Measurements from ENCODE around the gene NFIB.

The NFIB gene

GRCh38 chr9:14080959-14081542 is 232.9 kb downstream of the NFIB start:
- Histone ChIP-seq H3K36me3 (ENCODE audit: control insufficient read depth, insufficient read depth, low read length) (no peaks in the 10 kb centered on the region), H3K27ac (ENCODE audit: low read depth, low read length) (no peak overlapping the region), H3K9ac (ENCODE audit: low read length) (no peak overlapping the region), H3K27me3 (ENCODE audit: control insufficient read depth, insufficient read depth, low read length) (no peaks in the 10 kb centered on the region), H3K4me1 (ENCODE audit: control insufficient read depth, insufficient read depth, low read length) (no peaks in the 10 kb centered on the region), H3K4me3 (ENCODE audit: low read length) (no peak overlapping the region)

GRCh38 chr9:14079440-14079839 is 234.5 kb downstream of the NFIB start:
- H3K4me3 ChIP-seq (ENCODE audit: low read length) = no peak overlapping the region
- no peaks in the 10 kb centered on the region for H3K27me3 ChIP-seq (ENCODE audit: control insufficient read depth, insufficient read depth, low read length)
- no peak overlapping the region for H3K9ac ChIP-seq (ENCODE audit: low read length)
- no peak overlapping the region for H3K27ac ChIP-seq (ENCODE audit: low read depth, low read length)
- no peaks in the 10 kb centered on the region for H3K36me3 ChIP-seq (ENCODE audit: control insufficient read depth, insufficient read depth, low read length)
- no peaks in the 10 kb centered on the region for H3K4me1 ChIP-seq (ENCODE audit: control insufficient read depth, insufficient read depth, low read length)

GRCh38 chr9:14077672-14078071 is 236.3 kb downstream of the NFIB start:
- H3K36me3 ChIP-seq (ENCODE audit: control insufficient read depth, insufficient read depth, low read length) = no peaks in the 10 kb centered on the region
- H3K4me3 ChIP-seq (ENCODE audit: low read length) = no peak overlapping the region
- no peak overlapping the region for H3K9ac ChIP-seq (ENCODE audit: low read length)
- H3K4me1 ChIP-seq (ENCODE audit: control insufficient read depth, insufficient read depth, low read length) = no peaks in the 10 kb centered on the region
- no peak overlapping the region for H3K27ac ChIP-seq (ENCODE audit: low read depth, low read length)
- no peaks in the 10 kb centered on the region for H3K27me3 ChIP-seq (ENCODE audit: control insufficient read depth, insufficient read depth, low read length)

- Histone ChIP-seq H3K27ac (ENCODE audit: low read depth, low read length) (no peak overlapping the region), H3K4me1 (ENCODE audit: control insufficient read depth, insufficient read depth, low read length) (no peaks in the 10 kb centered on the region), H3K4me3 (ENCODE audit: low read length) (no peak overlapping the region), H3K36me3 (ENCODE audit: control insufficient read depth, insufficient read depth, low read length) (no peaks in the 10 kb centered on the region), H3K27me3 (ENCODE audit: control insufficient read depth, insufficient read depth, low read length) (no peaks in the 10 kb centered on the region), H3K9ac (ENCODE audit: low read length) (no peak overlapping the region)
Observed at GRCh38 chr9:14075218-14075617, 238.7 kb downstream of the NFIB start.

GRCh38 chr9:14072850-14073249 is 241.1 kb downstream of the NFIB start:
- no peaks in the 10 kb centered on the region for H3K27me3 ChIP-seq (ENCODE audit: control insufficient read depth, insufficient read depth, low read length)
- no peak overlapping the region for H3K27ac ChIP-seq (ENCODE audit: low read depth, low read length)
- H3K36me3 ChIP-seq (ENCODE audit: control insufficient read depth, insufficient read depth, low read length) = no peaks in the 10 kb centered on the region
- no peak overlapping the region for H3K4me3 ChIP-seq (ENCODE audit: low read length)
- H3K4me1 ChIP-seq (ENCODE audit: control insufficient read depth, insufficient read depth, low read length) = no peaks in the 10 kb centered on the region
- H3K9ac ChIP-seq (ENCODE audit: low read length) = no peak overlapping the region

- Histone ChIP-seq H3K4me1 (ENCODE audit: control insufficient read depth, insufficient read depth, low read length) (no peaks in the 10 kb centered on the region), H3K4me3 (ENCODE audit: low read length) (no peak overlapping the region), H3K27me3 (ENCODE audit: control insufficient read depth, insufficient read depth, low read length) (no peaks in the 10 kb centered on the region), H3K9ac (ENCODE audit: low read length) (no peak overlapping the region), H3K36me3 (ENCODE audit: control insufficient read depth, insufficient read depth, low read length) (no peaks in the 10 kb centered on the region), H3K27ac (ENCODE audit: low read depth, low read length) (no peak overlapping the region)
Observed at GRCh38 chr9:14071484-14071883, 242.5 kb downstream of the NFIB start.

- H3K4me1 ChIP-seq (ENCODE audit: control insufficient read depth, insufficient read depth, low read length) = no peaks in the 10 kb centered on the region
- no peak overlapping the region for H3K4me3 ChIP-seq (ENCODE audit: low read length)
- no peak overlapping the region for H3K27ac ChIP-seq (ENCODE audit: low read depth, low read length)
- no peak overlapping the region for H3K9ac ChIP-seq (ENCODE audit: low read length)
- no peaks in the 10 kb centered on the region for H3K36me3 ChIP-seq (ENCODE audit: control insufficient read depth, insufficient read depth, low read length)
- H3K27me3 ChIP-seq (ENCODE audit: control insufficient read depth, insufficient read depth, low read length) = no peaks in the 10 kb centered on the region
Observed at GRCh38 chr9:14068690-14069089, 245.3 kb downstream of the NFIB start.

- no peaks in the 10 kb centered on the region for H3K27me3 ChIP-seq (ENCODE audit: control insufficient read depth, insufficient read depth, low read length)
- no peaks in the 10 kb centered on the region for H3K36me3 ChIP-seq (ENCODE audit: control insufficient read depth, insufficient read depth, low read length)
- no peak overlapping the region for H3K27ac ChIP-seq (ENCODE audit: low read depth, low read length)
- no peaks in the 10 kb centered on the region for H3K4me1 ChIP-seq (ENCODE audit: control insufficient read depth, insufficient read depth, low read length)
- H3K4me3 ChIP-seq (ENCODE audit: low read length) = no peak overlapping the region
- no peak overlapping the region for H3K9ac ChIP-seq (ENCODE audit: low read length)
Observed at GRCh38 chr9:14066831-14067230, 247.1 kb downstream of the NFIB start.

GRCh38 chr9:14066032-14066431 is 247.9 kb downstream of the NFIB start:
- Histone ChIP-seq H3K36me3 (ENCODE audit: control insufficient read depth, insufficient read depth, low read length) (no peaks in the 10 kb centered on the region), H3K4me1 (ENCODE audit: control insufficient read depth, insufficient read depth, low read length) (no peaks in the 10 kb centered on the region), H3K4me3 (ENCODE audit: low read length) (no peak overlapping the region), H3K9ac (ENCODE audit: low read length) (no peak overlapping the region), H3K27ac (ENCODE audit: low read depth, low read length) (no peak overlapping the region), H3K27me3 (ENCODE audit: control insufficient read depth, insufficient read depth, low read length) (no peaks in the 10 kb centered on the region)

- Histone ChIP-seq H3K4me1 (ENCODE audit: control insufficient read depth, insufficient read depth, low read length) (no peaks in the 10 kb centered on the region), H3K27ac (ENCODE audit: low read depth, low read length) (no peak overlapping the region), H3K4me3 (ENCODE audit: low read length) (no peak overlapping the region)
Observed at GRCh38 chr9:14064940-14065339, 249.0 kb downstream of the NFIB start.

GRCh38 chr9:14063756-14064155 is 250.2 kb downstream of the NFIB start:
- Histone ChIP-seq H3K9ac (ENCODE audit: low read length) (no peak overlapping the region), H3K36me3 (ENCODE audit: control insufficient read depth, insufficient read depth, low read length) (no peaks in the 10 kb centered on the region), H3K4me3 (ENCODE audit: low read length) (no peak overlapping the region), H3K27me3 (ENCODE audit: control insufficient read depth, insufficient read depth, low read length) (no peaks in the 10 kb centered on the region), H3K27ac (ENCODE audit: low read depth, low read length) (no peak overlapping the region), H3K4me1 (ENCODE audit: control insufficient read depth, insufficient read depth, low read length) (no peaks in the 10 kb centered on the region)

More at GRCh38 chr9:14064940-14065339, 249.0 kb downstream of the NFIB start:
- Histone ChIP-seq H3K9ac (ENCODE audit: low read length) (no peak overlapping the region), H3K36me3 (ENCODE audit: control insufficient read depth, insufficient read depth, low read length) (no peaks in the 10 kb centered on the region), H3K27me3 (ENCODE audit: control insufficient read depth, insufficient read depth, low read length) (no peaks in the 10 kb centered on the region)

GRCh38 chr9:14062586-14063221 is 251.2 kb downstream of the NFIB start:
- Histone ChIP-seq H3K27me3 (ENCODE audit: control insufficient read depth, insufficient read depth, low read length) (no peaks in the 10 kb centered on the region), H3K9ac (ENCODE audit: low read length) (no peak overlapping the region), H3K4me3 (ENCODE audit: low read length) (no peak overlapping the region), H3K27ac (ENCODE audit: low read depth, low read length) (no peak overlapping the region), H3K36me3 (ENCODE audit: control insufficient read depth, insufficient read depth, low read length) (no peaks in the 10 kb centered on the region), H3K4me1 (ENCODE audit: control insufficient read depth, insufficient read depth, low read length) (no peaks in the 10 kb centered on the region)

- H3K9ac ChIP-seq (ENCODE audit: low read length) = no peak overlapping the region
- no peak overlapping the region for H3K27ac ChIP-seq (ENCODE audit: low read depth, low read length)
- no peaks in the 10 kb centered on the region for H3K36me3 ChIP-seq (ENCODE audit: control insufficient read depth, insufficient read depth, low read length)
- H3K4me3 ChIP-seq (ENCODE audit: low read length) = no peak overlapping the region
- no peaks in the 10 kb centered on the region for H3K27me3 ChIP-seq (ENCODE audit: control insufficient read depth, insufficient read depth, low read length)
- H3K4me1 ChIP-seq (ENCODE audit: control insufficient read depth, insufficient read depth, low read length) = no peaks in the 10 kb centered on the region
Observed at GRCh38 chr9:14061936-14062585, 251.9 kb downstream of the NFIB start.
